ENCODE results near the gene TLR1.
"Not testable (repeated sequence)": the region's sequence is repeated elsewhere in the genome, so short reads cannot be mapped to it uniquely, and the experiment has no call there.

Gene TLR1

DNA sequence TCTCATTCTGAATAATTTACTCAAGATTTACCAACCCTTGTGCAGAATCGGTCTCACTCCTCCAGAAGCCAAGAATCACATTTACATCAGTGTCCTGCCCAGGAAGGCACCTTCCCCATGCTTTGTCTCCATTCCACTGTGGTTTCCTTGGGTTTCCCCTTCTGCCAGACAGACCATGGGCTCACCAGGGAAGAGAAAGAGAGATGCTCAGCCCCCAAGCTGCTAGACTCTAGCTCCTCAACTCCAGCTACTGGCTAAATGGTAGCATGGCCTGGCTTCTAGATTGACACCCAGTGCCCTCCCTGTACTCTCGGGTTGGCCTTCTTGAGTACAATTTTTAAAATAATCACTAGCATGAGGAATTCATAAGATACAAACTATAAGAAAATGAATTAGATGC, 34.7 kb downstream of the TLR1 start:
- Histone ChIP-seq H3K4me3 (ENCODE audit: low read depth in 1 of 2, low read length in 2 of 2) (no peak overlapping the region), H2AFZ (ENCODE audit: low read depth, low read length) (no peak overlapping the region), H3K79me2 (ENCODE audit: insufficient read depth, low read length) (no peaks in the 10 kb centered on the region), H3K27me3 (ENCODE audit: insufficient read depth, low read length, poor library complexity) (no peaks in the 10 kb centered on the region), H3K36me3 (ENCODE audit: insufficient read depth, low read length) (no peaks in the 10 kb centered on the region), H4K20me1 (ENCODE audit: insufficient read depth, low read length) (no peaks in the 10 kb centered on the region), H3K4me1 (ENCODE audit: insufficient read depth, low read length) (no peaks in the 10 kb centered on the region), H3K9ac (ENCODE audit: low read depth, low read length) (no peak overlapping the region), H3K9me3 (ENCODE audit: insufficient read depth, low read length, severe bottlenecking) (no peaks in the 10 kb centered on the region), H3K4me2 (ENCODE audit: insufficient read depth, low read length) (no peak overlapping the region), H3K27ac (ENCODE audit: low read length) (no peak overlapping the region)
- DNase-seq = no peak
- ATAC-seq (ENCODE audit: insufficient read depth, low read depth) = no peak
- TF ChIP-seq EZH2 (IDR thresholded peaks at IDR 0.05; ENCODE audit: borderline replicate concordance, low read depth, low read length, severe bottlenecking) = no peak
- TF ChIP-seq, protein P1, sequence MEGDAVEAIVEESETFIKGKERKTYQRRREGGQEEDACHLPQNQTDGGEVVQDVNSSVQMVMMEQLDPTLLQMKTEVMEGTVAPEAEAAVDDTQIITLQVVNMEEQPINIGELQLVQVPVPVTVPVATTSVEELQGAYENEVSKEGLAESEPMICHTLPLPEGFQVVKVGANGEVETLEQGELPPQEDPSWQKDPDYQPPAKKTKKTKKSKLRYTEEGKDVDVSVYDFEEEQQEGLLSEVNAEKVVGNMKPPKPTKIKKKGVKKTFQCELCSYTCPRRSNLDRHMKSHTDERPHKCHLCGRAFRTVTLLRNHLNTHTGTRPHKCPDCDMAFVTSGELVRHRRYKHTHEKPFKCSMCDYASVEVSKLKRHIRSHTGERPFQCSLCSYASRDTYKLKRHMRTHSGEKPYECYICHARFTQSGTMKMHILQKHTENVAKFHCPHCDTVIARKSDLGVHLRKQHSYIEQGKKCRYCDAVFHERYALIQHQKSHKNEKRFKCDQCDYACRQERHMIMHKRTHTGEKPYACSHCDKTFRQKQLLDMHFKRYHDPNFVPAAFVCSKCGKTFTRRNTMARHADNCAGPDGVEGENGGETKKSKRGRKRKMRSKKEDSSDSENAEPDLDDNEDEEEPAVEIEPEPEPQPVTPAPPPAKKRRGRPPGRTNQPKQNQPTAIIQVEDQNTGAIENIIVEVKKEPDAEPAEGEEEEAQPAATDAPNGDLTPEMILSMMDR (IDR thresholded peaks at IDR 0.05; ENCODE audit: borderline replicate concordance, extremely low read depth, low read length, poor library complexity, severe bottlenecking) = no peak

DNA sequence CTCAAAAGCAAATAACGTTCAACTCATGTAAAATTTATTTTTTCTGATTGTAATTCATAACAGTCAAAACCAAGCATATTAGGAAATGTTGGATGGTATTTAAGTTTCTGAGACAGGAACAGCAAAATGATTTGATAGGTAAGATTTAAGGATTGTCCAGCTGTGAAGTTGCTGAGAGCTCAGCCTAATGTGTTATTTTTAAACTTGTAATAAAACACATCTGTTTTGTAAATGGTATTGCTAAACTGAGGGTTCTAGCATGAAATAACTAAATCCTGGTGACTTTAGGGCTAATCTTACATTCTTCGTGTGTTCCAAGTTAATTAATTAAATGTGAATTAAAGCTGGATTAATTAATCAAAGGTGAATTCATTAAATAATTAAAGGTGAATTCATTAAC, 35.1 kb downstream of the TLR1 start:
- DNase-seq (no peak), ATAC-seq (ENCODE audit: insufficient read depth, low read depth) (no peak)
- Histone ChIP-seq H3K4me1 (ENCODE audit: insufficient read depth, low read length) (no peaks in the 10 kb centered on the region), H3K9me3 (ENCODE audit: insufficient read depth, low read length, severe bottlenecking) (no peaks in the 10 kb centered on the region), H3K36me3 (ENCODE audit: insufficient read depth, low read length) (no peaks in the 10 kb centered on the region), H3K4me3 (ENCODE audit: low read depth in 1 of 2, low read length in 2 of 2) (no peak overlapping the region), H3K9ac (ENCODE audit: low read depth, low read length) (no peak overlapping the region), H3K4me2 (ENCODE audit: insufficient read depth, low read length) (no peak overlapping the region), H3K79me2 (ENCODE audit: insufficient read depth, low read length) (no peaks in the 10 kb centered on the region), H3K27ac (ENCODE audit: low read length) (no peak overlapping the region), H3K27me3 (ENCODE audit: insufficient read depth, low read length, poor library complexity) (no peaks in the 10 kb centered on the region), H4K20me1 (ENCODE audit: insufficient read depth, low read length) (no peaks in the 10 kb centered on the region), H2AFZ (ENCODE audit: low read depth, low read length) (no peak overlapping the region)
- TF ChIP-seq EZH2 (IDR thresholded peaks at IDR 0.05; ENCODE audit: borderline replicate concordance, low read depth, low read length, severe bottlenecking) = no peak
- TF ChIP-seq, protein P1 (IDR thresholded peaks at IDR 0.05; ENCODE audit: borderline replicate concordance, extremely low read depth, low read length, poor library complexity, severe bottlenecking) = no peak

DNA sequence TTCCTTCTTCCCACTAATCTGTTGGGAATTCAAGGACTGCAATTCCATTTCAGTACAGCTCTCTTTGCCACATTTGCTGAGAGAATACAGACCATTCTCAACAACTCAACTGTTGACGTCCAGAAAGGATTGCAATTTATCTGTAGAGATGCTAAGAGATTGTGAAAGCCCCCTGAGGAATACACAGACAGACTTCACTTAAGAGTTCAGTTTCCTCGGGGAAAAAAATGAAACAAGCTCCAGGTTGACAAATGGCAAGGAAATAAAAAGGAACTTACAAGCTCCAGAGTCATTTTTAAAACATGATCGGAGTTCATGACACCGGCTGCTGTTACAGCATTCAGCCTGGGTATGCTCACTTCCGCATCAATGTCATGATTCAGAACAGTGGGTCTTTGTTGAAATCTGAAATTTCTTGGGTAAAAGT, 35.6 kb downstream of the TLR1 start:
- no peak for TF ChIP-seq EZH2 (IDR thresholded peaks at IDR 0.05; ENCODE audit: borderline replicate concordance, low read depth, low read length, severe bottlenecking)
- Histone ChIP-seq H3K4me3 (ENCODE audit: low read depth in 1 of 2, low read length in 2 of 2) (no peak overlapping the region), H3K9ac (ENCODE audit: low read depth, low read length) (no peak overlapping the region), H3K79me2 (ENCODE audit: insufficient read depth, low read length) (no peaks in the 10 kb centered on the region), H2AFZ (ENCODE audit: low read depth, low read length) (no peak overlapping the region), H4K20me1 (ENCODE audit: insufficient read depth, low read length) (no peaks in the 10 kb centered on the region), H3K4me2 (ENCODE audit: insufficient read depth, low read length) (no peak overlapping the region), H3K36me3 (ENCODE audit: insufficient read depth, low read length) (no peaks in the 10 kb centered on the region), H3K4me1 (ENCODE audit: insufficient read depth, low read length) (no peaks in the 10 kb centered on the region), H3K9me3 (ENCODE audit: insufficient read depth, low read length, severe bottlenecking) (no peaks in the 10 kb centered on the region), H3K27me3 (ENCODE audit: insufficient read depth, low read length, poor library complexity) (no peaks in the 10 kb centered on the region), H3K27ac (ENCODE audit: low read length) (no peak overlapping the region)
- DNase-seq (no peak), ATAC-seq (ENCODE audit: insufficient read depth, low read depth) (no peak)

DNA sequence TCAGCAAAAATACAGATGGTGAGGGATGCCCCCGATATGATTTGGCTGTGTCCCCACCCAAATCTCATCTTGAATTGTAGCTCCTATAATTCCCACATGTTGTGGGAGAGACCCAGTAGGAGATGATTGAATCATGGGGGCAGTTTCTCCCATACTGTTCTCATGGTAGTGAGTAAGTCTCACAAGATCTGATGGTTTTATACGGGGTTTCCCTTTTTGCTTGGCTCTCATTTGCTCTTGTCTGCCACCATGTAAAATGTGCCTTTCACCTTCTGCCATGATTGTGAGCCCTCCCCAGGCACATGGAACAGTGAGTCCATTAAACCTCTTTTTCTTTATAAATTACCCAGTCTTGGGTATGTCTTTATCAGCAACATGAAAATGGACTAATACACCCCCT, 37.7 kb downstream of the TLR1 start:
- not testable (repeated sequence) for ATAC-seq (ENCODE audit: insufficient read depth, low read depth); H3K4me1 ChIP-seq (ENCODE audit: insufficient read depth, low read length); H3K27me3 ChIP-seq (ENCODE audit: insufficient read depth, low read length, poor library complexity); H3K36me3 ChIP-seq (ENCODE audit: insufficient read depth, low read length); DNase-seq; H3K9me3 ChIP-seq (ENCODE audit: insufficient read depth, low read length, severe bottlenecking); H4K20me1 ChIP-seq (ENCODE audit: insufficient read depth, low read length); H2AFZ ChIP-seq (ENCODE audit: low read depth, low read length); H3K9ac ChIP-seq (ENCODE audit: low read depth, low read length); H3K4me3 ChIP-seq (ENCODE audit: low read depth in 1 of 2, low read length in 2 of 2); H3K79me2 ChIP-seq (ENCODE audit: insufficient read depth, low read length); H3K27ac ChIP-seq (ENCODE audit: low read length); H3K4me2 ChIP-seq (ENCODE audit: insufficient read depth, low read length)

Data from DND-41 (cell line).